K562 (cell line): ENCODE data around the gene KPRP. TPM values are rescaled to one million over a fixed set of nuclear protein-coding genes. Genes with fewer than 3 reads are reported as not detected.

Experiments used
- ATAC-seq: fragments of 200-7000 bp; cut with Tn5 transposase; 3 replicates; pipeline ENCODE4 v1.9.1; 2020; ENCODE audit warnings: moderate library complexity
- BruUV-seq: library from RNA; stranded (reverse); fragments of 400-500 nt; replicated peaks from 2 replicates; lab custom pipeline; 2021; lab: Mats Ljungman, UMichigan
- CTCF ChIA-PET: fragments of 300-600 bp; formaldehyde crosslinking; extraction: SDS; loops from one replicate; lab custom pipeline; 2021; ENCODE audit warnings: low intra/inter-chr PET ratio; lab: Yijun Ruan, JAX
- POLR2A ChIA-PET: fragments of 300-600, 350-650 bp; sonication (Branson Sonifier 250); formaldehyde crosslinking; extraction: SDS; loops from one replicate; lab custom pipeline; 2021; ENCODE audit warnings: antibody characterized with exemption, inconsistent platforms; lab: Yijun Ruan, JAX
- DNase-seq, 4 experiments: peaks; one replicate each; pipeline versions ENCODE4 v3.0.0 to v3.0.0-alpha.2; 2011 to 2018; ENCODE audit warnings: low spot score in 3 of 4, mixed read lengths in 3 of 4; ENCODE audit errors: extremely low read depth in 1 of 4
- FAIRE-seq: peaks from 2 replicates; lab custom pipeline; 2011; peaks lifted over from hg19 to GRCh38; lab: Jason Lieb, UNC
- H2AFZ ChIP-seq: 2 replicates; pipeline ENCODE4 v1.6.0; 2011; ENCODE audit warnings: low read depth, low read length, control low read depth, inconsistent platforms
- H3K27ac ChIP-seq: fragments of 200-600 bp; 3 replicates; pipeline ENCODE4 v1.8.0; 2011; ENCODE audit warnings: low read depth, mild to moderate bottlenecking, control low read depth, inconsistent platforms, low read length, moderate library complexity, mixed read lengths; ENCODE audit errors: extremely low read depth
- H3K27me3 ChIP-seq, 2 experiments: fragments of 300-600 bp in 1 of 2; 2 replicates in 1 of 2; 3 replicates in 1 of 2; pipeline versions ENCODE4 v1.6.0 to v1.8.0; 2011; ENCODE audit warnings: inconsistent platforms in 2 of 2, low read length in 2 of 2, mild to moderate bottlenecking in 1 of 2, mixed read lengths in 1 of 2, moderate library complexity in 1 of 2; ENCODE audit not compliant: control insufficient read depth in 2 of 2, insufficient read depth in 2 of 2
- H3K36me3 ChIP-seq: fragments of 300-600 bp; 3 replicates; pipeline ENCODE4 v1.8.0; 2011; ENCODE audit warnings: mild to moderate bottlenecking, low read length, inconsistent platforms; ENCODE audit not compliant: control insufficient read depth, insufficient read depth
- H3K4me1 ChIP-seq, 2 experiments: fragments of 200-600 bp in 1 of 2; replicated peaks in 1 of 2; 2 replicates in 1 of 2; 3 replicates in 1 of 2; pipeline versions ENCODE4 v1.5.1 to v1.8.0; 2011; ENCODE audit warnings: inconsistent platforms in 2 of 2, low read length in 2 of 2, mild to moderate bottlenecking in 1 of 2, mixed read lengths in 1 of 2, moderate library complexity in 1 of 2; ENCODE audit not compliant: control insufficient read depth in 2 of 2, insufficient read depth in 2 of 2
- H3K4me2 ChIP-seq: 2 replicates; pipeline ENCODE4 v1.6.1; 2011; ENCODE audit warnings: low read length, control low read depth, inconsistent platforms, mixed read lengths; ENCODE audit not compliant: insufficient read depth
- H3K4me3 ChIP-seq: fragments of 200-600 bp; sonication (generic), shearing (Covaris generic); 2 replicates; pipeline ENCODE4 v1.5.1; 2016; ENCODE audit warnings: control low read depth, inconsistent platforms
- H3K79me2 ChIP-seq: fragments of 200-600 bp; 3 replicates; pipeline ENCODE4 v1.8.0; 2011; ENCODE audit warnings: low read length, inconsistent platforms; ENCODE audit not compliant: control insufficient read depth, insufficient read depth
- H3K9ac ChIP-seq, 2 experiments: 2 replicates each; pipeline versions ENCODE4 v1.6.0 to v1.6.1; 2011; ENCODE audit warnings: low read depth in 2 of 2, low read length in 2 of 2, control low read depth in 1 of 2, inconsistent platforms in 1 of 2, mild to moderate bottlenecking in 1 of 2, mixed read lengths in 1 of 2; ENCODE audit not compliant: insufficient read depth in 1 of 2
- H3K9me1 ChIP-seq: one replicate; pipeline ENCODE4 v1.6.0; 2011; ENCODE audit warnings: inconsistent platforms, mild to moderate bottlenecking, low read length, moderate library complexity; ENCODE audit not compliant: control insufficient read depth, insufficient read depth
- H3K9me3 ChIP-seq: replicated peaks from 2 replicates; pipeline ENCODE4 v1.5.1; 2011; ENCODE audit warnings: low read depth, low read length, inconsistent platforms; ENCODE audit not compliant: control insufficient read depth, insufficient read depth
- H4K20me1 ChIP-seq: replicated peaks from 2 replicates; pipeline ENCODE4 v1.6.1; 2011; ENCODE audit warnings: low read length, inconsistent platforms, mixed read lengths; ENCODE audit not compliant: control insufficient read depth, insufficient read depth
- CTCF ChIP-seq, 3 experiments: IDR thresholded peaks in 2 of 3; conservative IDR thresholded peaks in 1 of 3; 2 replicates each; pipeline ENCODE4 v1.5.1; 2011 to 2012; ENCODE audit warnings: low read length in 3 of 3, mild to moderate bottlenecking in 3 of 3, control low read depth in 2 of 3, improper control_type of control experiment in 1 of 3, inconsistent platforms in 1 of 3, low read depth in 1 of 3, mixed read lengths in 1 of 3, moderate library complexity in 1 of 3; ENCODE audit not compliant: insufficient read depth in 2 of 3
- ERF ChIP-seq: fragments of 450-650 bp; formaldehyde crosslinking; IDR thresholded peaks from 2 replicates; pipeline ENCODE4 v1.4.0; 2020; ENCODE audit warnings: mild to moderate bottlenecking, mixed read lengths
- KDM5B ChIP-seq: fragments of 200-600 bp; sonication (generic); IDR thresholded peaks from 2 replicates; pipeline ENCODE4 v1.6.1; 2012; ENCODE audit warnings: low read depth, mild to moderate bottlenecking, moderate library complexity, low read length, control low read depth, inconsistent platforms; ENCODE audit not compliant: insufficient replicate concordance
- MITF ChIP-seq: IDR thresholded peaks from 2 replicates; pipeline ENCODE4 v1.6.1; 2014; ENCODE audit warnings: antibody characterized with exemption
- POLR2AphosphoS2 ChIP-seq: IDR thresholded peaks from 2 replicates; pipeline ENCODE4 v1.6.1; 2012; ENCODE audit warnings: low read length, improper control_type of control experiment
- RBM34 ChIP-seq: fragments of 200-400 bp; formaldehyde crosslinking; IDR thresholded peaks from 2 replicates; pipeline ENCODE4 v1.6.1; 2018; ENCODE audit warnings: low read length, borderline replicate concordance; ENCODE audit not compliant: insufficient read depth
- RREB1 ChIP-seq: fragments of 250-450 bp; sonication (Bioruptor Pico); IDR thresholded peaks from 2 replicates; pipeline ENCODE4 v1.4.0; 2020
- ZBTB9 ChIP-seq: fragments of 450-650 bp; formaldehyde crosslinking; IDR thresholded peaks from 2 replicates; pipeline ENCODE4 v1.4.0; 2020; ENCODE audit warnings: mild to moderate bottlenecking, moderate library complexity
- ZNF347 ChIP-seq: fragments of 450-650 bp; formaldehyde crosslinking; IDR thresholded peaks from 2 replicates; pipeline ENCODE4 v1.4.0; 2020; ENCODE audit warnings: low read depth, mild to moderate bottlenecking, moderate library complexity
- WGBS: fragments of 100-300 bp; shearing (Covaris generic); methylation state at CpG from one replicate; pipeline ENCODE4 v1.1.6; 2016; ENCODE audit warnings: low coverage, mixed read lengths; ENCODE audit not compliant: insufficient coverage; ENCODE audit errors: missing lambda C conversion rate; 5-methylcytosine and 5-hydroxymethylcytosine counted together
- in situ Hi-C: fragments of 300-500 bp; cut with MboI; formaldehyde crosslinking; loops from 4 replicates; pipeline ENCODE4 v1.15.0; 2018; ENCODE audit warnings: inconsistent platforms, mixed read lengths
- intact Hi-C: fragments of 100-400 bp; cut with micrococcal nuclease; formaldehyde crosslinking; loops from 2 replicates; pipeline ENCODE4 v1.14.2; 2022
- polyA plus RNA-seq, 8 experiments: library from polyadenylated mRNA; depleted of rRNA in 4 of 8; stranded (reverse) in 5 of 8; unstranded in 3 of 8; fragments of >200 nt; fragmentation: Nextera tagmentation in 2 of 8; fragmentation: Illumina TruSeq in 1 of 8; extraction: Ambion mirVana in 2 of 8; extraction: Trizol in 1 of 8; gene quantifications; 2 replicates each; pipeline versions ENCODE4 v1.2.1 to v1.2.3, GENCODE V29; 2011 to 2014; ENCODE audit warnings: inconsistent platforms in 1 of 8, missing spikeins in 1 of 8
- total RNA-seq, 7 experiments: library from RNA; depleted of rRNA in 6 of 7; stranded (reverse); fragments of >200 nt in 6 of 7; fragmentation: Illumina TruSeq in 2 of 7; extraction: Trizol in 2 of 7; gene quantifications; 2 replicates each; pipeline versions ENCODE4 v1.2.1 to v1.2.3, GENCODE V29; 2011 to 2021; ENCODE audit warnings: low replicate concordance in 1 of 7

KPRP gene
- total and polyA plus RNA-seq, 9 of the 15 experiments (the other 6 are each of a cell fraction or from before 2014, with no cell fraction given): not detected

- no peaks in the 10 kb centered on the region for H3K9me3 ChIP-seq
- no peaks in the 10 kb centered on the region for H3K9me1 ChIP-seq
- H3K36me3 ChIP-seq: no peaks in the 10 kb centered on the region
- no peaks in the 10 kb centered on the region for H4K20me1 ChIP-seq
- ATAC-seq (0 out of 3 replicates have a peak, but pooled peaks have one; percentile 39), FAIRE-seq (no peak)
- H3K9ac ChIP-seq: no peak overlapping the region
- intact Hi-C loops: no loop called here
- no peak overlapping the region for H3K4me2 ChIP-seq
- no peaks in the 10 kb centered on the region for H3K79me2 ChIP-seq
- TF ChIP-seq RREB1 (no peak), KDM5B (no peak), CTCF (IDR thresholded peaks at IDR 0.05 in 2 of 3, conservative IDR thresholded peaks at IDR 0.05 in 1 of 3; ENCODE audit: insufficient read depth in 2 of 3, low read depth in 1 of 3, low read length in 3 of 3) (peak; percentile 42 to 49 (median 44)), ZNF347 (CRISPR knock-in tag) (no peak), ERF (CRISPR knock-in tag) (no peak), MITF (no peak), RBM34 (no peak), POLR2AphosphoS2 (no peak), ZBTB9 (no peak)
- TF ChIP-seq, all 486 proteins: peak for 1
- H3K27me3 ChIP-seq: no peaks in the 10 kb centered on the region
- H3K4me3 ChIP-seq: no peak overlapping the region
- no TSS peak for BruUV-seq
- in situ Hi-C loops: no loop called here
- H3K27ac ChIP-seq: no peak overlapping the region
- ChIA-PET CTCF (no interaction called here), POLR2A (no interaction called here)
- H3K4me1 ChIP-seq: no peaks in the 10 kb centered on the region
- peak; percentile 14 to 22 (median 20) for DNase-seq
- no peak overlapping the region for H2AFZ ChIP-seq
- 0% methylated on average over 1 of the region's 1 CpG for WGBS
Observed at GRCh38 chr1:152735648-152736047, 22.2 kb upstream of the KPRP start.
